GM12878 (cell line): ENCODE measurements around the gene ATP13A2. TPM values are rescaled to one million over a fixed set of nuclear protein-coding genes. Genes with fewer than 3 reads are reported as not detected.

ENCODE experiments used
- ATAC-seq: fragments of 200-7000 bp; cut with Tn5 transposase; 3 replicates; pipeline ENCODE4 v1.9.1; 2020; ENCODE audit warnings: mild to moderate bottlenecking, moderate library complexity
- BruUV-seq: library from RNA; stranded (reverse); fragments of 400-500 nt; replicated peaks from 2 replicates; lab custom pipeline; 2021; lab: Mats Ljungman, UMichigan
- CTCF ChIA-PET: fragments of 300-600 bp; sonication (Branson Sonifier 250); formaldehyde crosslinking; extraction: SDS; loops from one replicate; lab custom pipeline; 2021; ENCODE audit warnings: inconsistent platforms; lab: Yijun Ruan, JAX
- POLR2A ChIA-PET: fragments of 350-600 bp; formaldehyde crosslinking; extraction: SDS; loops from one replicate; lab custom pipeline; 2021; ENCODE audit warnings: inconsistent platforms; lab: Charles Lee
- RAD21 ChIA-PET: fragments of 300-600 bp; sonication (Branson Sonifier 250); formaldehyde crosslinking; loops from one replicate; lab custom pipeline; 2023; ENCODE audit warnings: antibody characterized with exemption; ENCODE audit not compliant: unreplicated experiment; lab: Charles Lee
- SMC1A ChIA-PET: fragments of 300-600 bp; sonication (Branson Sonifier 250); formaldehyde crosslinking; loops from one replicate; lab custom pipeline; 2023; ENCODE audit not compliant: unreplicated experiment, uncharacterized antibody; lab: Charles Lee
- DNase-seq: peaks from one replicate; pipeline ENCODE4 v3.0.0-alpha.2; 2011; ENCODE audit warnings: low read depth, low spot score
- FAIRE-seq: peaks from 3 replicates; lab custom pipeline; 2011; peaks lifted over from hg19 to GRCh38; lab: Jason Lieb, UNC
- H2AFZ ChIP-seq: 2 replicates; pipeline ENCODE4 v1.6.0; 2011; ENCODE audit warnings: low read depth, low read length, control low read depth; ENCODE audit not compliant: control insufficient read depth
- H3K27ac ChIP-seq: 2 replicates; pipeline ENCODE4 v1.5.1; 2011; ENCODE audit warnings: control low read depth; ENCODE audit not compliant: control insufficient read depth, insufficient read depth
- H3K27me3 ChIP-seq, 2 experiments: replicated peaks in 1 of 2; 2 replicates each; pipeline versions ENCODE4 v1.6.0 to v1.6.1; 2011; ENCODE audit warnings: low read length in 1 of 2; ENCODE audit not compliant: control insufficient read depth in 2 of 2, insufficient read depth in 2 of 2
- H3K36me3 ChIP-seq, 2 experiments: 2 replicates each; pipeline ENCODE4 v1.5.1; 2011; ENCODE audit warnings: low read length in 1 of 2; ENCODE audit not compliant: control insufficient read depth in 2 of 2, insufficient read depth in 2 of 2
- H3K4me1 ChIP-seq: 2 replicates; pipeline ENCODE4 v1.6.1; 2011; ENCODE audit warnings: mild to moderate bottlenecking, low read length, moderate library complexity, mixed read lengths; ENCODE audit not compliant: control insufficient read depth, insufficient read depth
- H3K4me2 ChIP-seq: 2 replicates; pipeline ENCODE4 v1.6.0; 2011; ENCODE audit warnings: control low read depth; ENCODE audit not compliant: control insufficient read depth, insufficient read depth
- H3K4me3 ChIP-seq: fragments of 200-600 bp; sonication (generic); 2 replicates; pipeline ENCODE4 v1.5.1; 2016
- H3K79me2 ChIP-seq: 2 replicates; pipeline ENCODE4 v1.6.0; 2011; ENCODE audit warnings: low read length; ENCODE audit not compliant: control insufficient read depth, insufficient read depth
- H3K9ac ChIP-seq: 2 replicates; pipeline ENCODE4 v1.8.0; 2011; ENCODE audit warnings: low read length, control low read depth, mixed read lengths; ENCODE audit not compliant: control insufficient read depth, insufficient read depth
- H3K9me3 ChIP-seq: replicated peaks from 3 replicates; pipeline ENCODE4 v1.5.1; 2011; ENCODE audit warnings: mild to moderate bottlenecking, low read length; ENCODE audit not compliant: control insufficient read depth, insufficient read depth
- H4K20me1 ChIP-seq: 2 replicates; pipeline ENCODE4 v1.6.0; 2011; ENCODE audit not compliant: control insufficient read depth, insufficient read depth
- BMI1 ChIP-seq: fragments of 450-650 bp; IDR thresholded peaks from 2 replicates; pipeline ENCODE4 v1.6.1; 2016; ENCODE audit warnings: mild to moderate bottlenecking, moderate library complexity, borderline replicate concordance
- CHD2 ChIP-seq: IDR thresholded peaks from 2 replicates; pipeline ENCODE4 v1.6.1; 2011; ENCODE audit warnings: low read depth, low read length, improper control_type of control experiment, borderline replicate concordance
- CREB1 ChIP-seq: IDR thresholded peaks from 2 replicates; pipeline ENCODE4 v1.6.1; 2012; ENCODE audit warnings: low read depth, mild to moderate bottlenecking, inconsistent platforms
- DPF2 ChIP-seq: fragments of 450-650 bp; IDR thresholded peaks from 2 replicates; pipeline ENCODE4 v1.6.1; 2017; ENCODE audit warnings: mild to moderate bottlenecking
- HDAC2 ChIP-seq: fragments of 200-600 bp; sonication (generic); IDR thresholded peaks from 2 replicates; pipeline ENCODE4 v1.6.1; 2017
- MEF2B ChIP-seq: fragments of 450-650 bp; IDR thresholded peaks from 2 replicates; pipeline ENCODE4 v1.6.1; 2018; ENCODE audit warnings: mild to moderate bottlenecking, moderate library complexity; ENCODE audit not compliant: partially characterized antibody, poor library complexity, severe bottlenecking
- PAX8 ChIP-seq: fragments of 450-650 bp; IDR thresholded peaks from 2 replicates; pipeline ENCODE4 v1.6.1; 2017; ENCODE audit warnings: mild to moderate bottlenecking, moderate library complexity
- PRDM15 ChIP-seq: fragments of 450-650 bp; formaldehyde crosslinking; IDR thresholded peaks from 2 replicates; pipeline ENCODE4 v1.4.0; 2020; ENCODE audit warnings: mild to moderate bottlenecking, moderate library complexity
- RAD21 ChIP-seq: IDR thresholded peaks from 2 replicates; pipeline ENCODE4 v1.6.1; 2011; ENCODE audit warnings: mild to moderate bottlenecking, low read depth, low read length, moderate library complexity; ENCODE audit not compliant: insufficient read depth
- RFX5 ChIP-seq: IDR thresholded peaks from 2 replicates; pipeline ENCODE4 v1.6.1; 2011; ENCODE audit warnings: low read depth, low read length, improper control_type of control experiment
- SIN3A ChIP-seq: IDR thresholded peaks from 2 replicates; pipeline ENCODE4 v1.6.1; 2012; ENCODE audit warnings: low read depth, low read length, improper control_type of control experiment
- SMAD5 ChIP-seq: IDR thresholded peaks from 2 replicates; pipeline ENCODE4 v1.6.1; 2016; ENCODE audit warnings: antibody characterized with exemption, low read depth
- SRF ChIP-seq, 2 experiments: IDR thresholded peaks; 2 replicates each; pipeline ENCODE4 v1.6.1; 2011; ENCODE audit warnings: low read depth in 2 of 2, low read length in 2 of 2, mild to moderate bottlenecking in 1 of 2, moderate library complexity in 1 of 2
- ZZZ3 ChIP-seq: IDR thresholded peaks from 2 replicates; pipeline ENCODE4 v1.6.1; 2011; ENCODE audit warnings: low read depth; ENCODE audit not compliant: control insufficient read depth, insufficient read length
- WGBS: methylation state at CpG from one replicate; pipeline ENCODE4 v1.1.6; 2016; ENCODE audit warnings: low lambda C conversion rate; ENCODE audit not compliant: insufficient replicate concordance, insufficient coverage; ENCODE audit errors: missing lambda C conversion rate; 5-methylcytosine and 5-hydroxymethylcytosine counted together
- in situ Hi-C: fragments of 300-500 bp; cut with MboI; formaldehyde crosslinking; loops from 9 replicates; pipeline ENCODE4 v1.14.3; 2018; ENCODE audit warnings: mixed read lengths
- intact Hi-C: fragments of 100-400 bp; cut with micrococcal nuclease; formaldehyde crosslinking; loops from one replicate; pipeline ENCODE4 v1.14.2; 2022; ENCODE audit not compliant: unreplicated experiment
- polyA plus RNA-seq, 11 experiments: library from polyadenylated mRNA; depleted of rRNA in 4 of 11; unstranded in 6 of 11; stranded (reverse) in 5 of 11; fragments of >200 nt; fragmentation: Nextera tagmentation in 4 of 11; fragmentation: Illumina TruSeq in 1 of 11; extraction: Ambion mirVana in 4 of 11; extraction: Trizol in 1 of 11; gene quantifications; 1 replicate in 1 of 11; 2 replicates in 10 of 11; pipeline versions ENCODE4 v1.2.1 to v1.2.3, GENCODE V29; 2011 to 2016; ENCODE audit warnings: inconsistent platforms in 2 of 11, missing spikeins in 2 of 11, low read depth in 1 of 11
- total RNA-seq, 4 experiments: library from RNA; depleted of rRNA in 3 of 4; stranded (reverse); fragments of >200 nt in 3 of 4; fragmentation: Illumina TruSeq in 1 of 4; extraction: Trizol in 1 of 4; gene quantifications; 2 replicates each; pipeline versions ENCODE4 v1.2.1 to v1.2.3, GENCODE V29; 2013 to 2021
- TF ChIP-seq, protein P1 (sequence below): fragments of 450-650 bp; IDR thresholded peaks from 2 replicates; pipeline ENCODE4 v1.6.1; 2017; ENCODE audit warnings: antibody characterized with exemption, mild to moderate bottlenecking, moderate library complexity
- TF ChIP-seq, protein P2 (sequence below): fragments of 450-650 bp; formaldehyde crosslinking; IDR thresholded peaks from 2 replicates; pipeline ENCODE4 v1.5.0; 2022; ENCODE audit warnings: mild to moderate bottlenecking, missing genetic modification characterization

ATP13A2 gene
- total and polyA plus RNA-seq, 10 of the 15 experiments (the other 5 are each of a cell fraction or from before 2014, with no cell fraction given), result 0.24 to 30.5 (median 8.0) TPM

GRCh38 chr1:16992102-16992501 lies 19.6 kb downstream of the ATP13A2 start:
- ATAC-seq, result no peak
- TF ChIP-seq BMI1 (no peak), PRDM15 (CRISPR knock-in tag) (no peak), PAX8 (no peak), CHD2 (no peak), MEF2B (no peak), RFX5 (no peak), ZZZ3 (no peak), SMAD5 (no peak), DPF2 (no peak), SRF (IDR thresholded peaks at IDR 0.05; ENCODE audit: low read depth in 2 of 2, low read length in 2 of 2) (no peak), SIN3A (no peak), CREB1 (no peak), RAD21 (no peak), HDAC2 (no peak)
- TF ChIP-seq, protein P1, sequence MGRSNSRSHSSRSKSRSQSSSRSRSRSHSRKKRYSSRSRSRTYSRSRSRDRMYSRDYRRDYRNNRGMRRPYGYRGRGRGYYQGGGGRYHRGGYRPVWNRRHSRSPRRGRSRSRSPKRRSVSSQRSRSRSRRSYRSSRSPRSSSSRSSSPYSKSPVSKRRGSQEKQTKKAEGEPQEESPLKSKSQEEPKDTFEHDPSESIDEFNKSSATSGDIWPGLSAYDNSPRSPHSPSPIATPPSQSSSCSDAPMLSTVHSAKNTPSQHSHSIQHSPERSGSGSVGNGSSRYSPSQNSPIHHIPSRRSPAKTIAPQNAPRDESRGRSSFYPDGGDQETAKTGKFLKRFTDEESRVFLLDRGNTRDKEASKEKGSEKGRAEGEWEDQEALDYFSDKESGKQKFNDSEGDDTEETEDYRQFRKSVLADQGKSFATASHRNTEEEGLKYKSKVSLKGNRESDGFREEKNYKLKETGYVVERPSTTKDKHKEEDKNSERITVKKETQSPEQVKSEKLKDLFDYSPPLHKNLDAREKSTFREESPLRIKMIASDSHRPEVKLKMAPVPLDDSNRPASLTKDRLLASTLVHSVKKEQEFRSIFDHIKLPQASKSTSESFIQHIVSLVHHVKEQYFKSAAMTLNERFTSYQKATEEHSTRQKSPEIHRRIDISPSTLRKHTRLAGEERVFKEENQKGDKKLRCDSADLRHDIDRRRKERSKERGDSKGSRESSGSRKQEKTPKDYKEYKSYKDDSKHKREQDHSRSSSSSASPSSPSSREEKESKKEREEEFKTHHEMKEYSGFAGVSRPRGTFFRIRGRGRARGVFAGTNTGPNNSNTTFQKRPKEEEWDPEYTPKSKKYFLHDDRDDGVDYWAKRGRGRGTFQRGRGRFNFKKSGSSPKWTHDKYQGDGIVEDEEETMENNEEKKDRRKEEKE, result no peak
- TF ChIP-seq, protein P2, sequence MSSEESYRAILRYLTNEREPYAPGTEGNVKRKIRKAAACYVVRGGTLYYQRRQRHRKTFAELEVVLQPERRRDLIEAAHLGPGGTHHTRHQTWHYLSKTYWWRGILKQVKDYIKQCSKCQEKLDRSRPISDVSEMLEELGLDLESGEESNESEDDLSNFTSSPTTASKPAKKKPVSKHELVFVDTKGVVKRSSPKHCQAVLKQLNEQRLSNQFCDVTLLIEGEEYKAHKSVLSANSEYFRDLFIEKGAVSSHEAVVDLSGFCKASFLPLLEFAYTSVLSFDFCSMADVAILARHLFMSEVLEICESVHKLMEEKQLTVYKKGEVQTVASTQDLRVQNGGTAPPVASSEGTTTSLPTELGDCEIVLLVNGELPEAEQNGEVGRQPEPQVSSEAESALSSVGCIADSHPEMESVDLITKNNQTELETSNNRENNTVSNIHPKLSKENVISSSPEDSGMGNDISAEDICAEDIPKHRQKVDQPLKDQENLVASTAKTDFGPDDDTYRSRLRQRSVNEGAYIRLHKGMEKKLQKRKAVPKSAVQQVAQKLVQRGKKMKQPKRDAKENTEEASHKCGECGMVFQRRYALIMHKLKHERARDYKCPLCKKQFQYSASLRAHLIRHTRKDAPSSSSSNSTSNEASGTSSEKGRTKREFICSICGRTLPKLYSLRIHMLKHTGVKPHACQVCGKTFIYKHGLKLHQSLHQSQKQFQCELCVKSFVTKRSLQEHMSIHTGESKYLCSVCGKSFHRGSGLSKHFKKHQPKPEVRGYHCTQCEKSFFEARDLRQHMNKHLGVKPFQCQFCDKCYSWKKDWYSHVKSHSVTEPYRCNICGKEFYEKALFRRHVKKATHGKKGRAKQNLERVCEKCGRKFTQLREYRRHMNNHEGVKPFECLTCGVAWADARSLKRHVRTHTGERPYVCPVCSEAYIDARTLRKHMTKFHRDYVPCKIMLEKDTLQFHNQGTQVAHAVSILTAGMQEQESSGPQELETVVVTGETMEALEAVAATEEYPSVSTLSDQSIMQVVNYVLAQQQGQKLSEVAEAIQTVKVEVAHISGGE, result no peak

More at GRCh38 chr1:16992102-16992501, 19.6 kb downstream of the ATP13A2 start:
- ChIA-PET SMC1A (no interaction called here), RAD21 (no interaction called here), POLR2A (no interaction called here), CTCF (no interaction called here)
- Histone ChIP-seq H2AFZ (no peak overlapping the region), H3K4me2 (no peak overlapping the region), H3K27ac (no peak overlapping the region), H3K9ac (no peak overlapping the region), H3K4me3 (no peak overlapping the region), H3K27me3 (no peaks in the 10 kb centered on the region), H4K20me1 (no peaks in the 10 kb centered on the region), H3K9me3 (no peaks in the 10 kb centered on the region), H3K4me1 (no peaks in the 10 kb centered on the region), H3K79me2 (no peaks in the 10 kb centered on the region), H3K36me3 (no peaks in the 10 kb centered on the region)
- 76% methylated on average over 9 of the region's 12 CpGs for WGBS
- no peak for DNase-seq
- intact Hi-C loops (no loop called here), in situ Hi-C loops (no loop called here)
- FAIRE-seq, result no peak
- no TSS peak for BruUV-seq
